ENCODE data around the gene FCRLB.

GRCh38 chr1:161688946-161689345 lies 32.4 kb upstream of the FCRLB start:
- no peak for TF ChIP-seq CTCF (IDR thresholded peaks at IDR 0.05; ENCODE audit: insufficient read depth, low read length, poor library complexity, severe bottlenecking)
- TF ChIP-seq EZH2phosphoT487 (conservative IDR thresholded peaks at IDR 0.05; ENCODE audit: low read length) = no peak
